Skeletal muscle satellite cell (primary cell): ENCODE measurements around the gene SLC16A5.
"Not testable (repeated sequence)": the region's sequence is repeated elsewhere in the genome, so short reads cannot be mapped to it uniquely, and the experiment has no call there.

Experiments
- H3K27me3 ChIP-seq: 2 replicates; pipeline ENCODE4 v1.7.0; 2013; ENCODE audit warnings: low read length; ENCODE audit not compliant: control insufficient read depth, insufficient read depth
- H3K36me3 ChIP-seq: 2 replicates; pipeline ENCODE4 v1.7.0; 2013; ENCODE audit warnings: mild to moderate bottlenecking, control low read depth, low read length; ENCODE audit not compliant: insufficient read depth
- H3K4me1 ChIP-seq: 2 replicates; pipeline ENCODE4 v1.7.0; 2013; ENCODE audit warnings: low read length; ENCODE audit not compliant: control insufficient read depth, insufficient read depth
- H3K4me2 ChIP-seq: 2 replicates; pipeline ENCODE4 v1.7.0; 2013; ENCODE audit warnings: mild to moderate bottlenecking, low read length
- H3K4me3 ChIP-seq: 2 replicates; pipeline ENCODE4 v1.7.0; 2013; ENCODE audit warnings: low read length
- H3K9ac ChIP-seq: 2 replicates; pipeline ENCODE4 v1.7.0; 2013; ENCODE audit warnings: mild to moderate bottlenecking, low read depth, low read length, moderate library complexity
- H3K9me3 ChIP-seq: replicated peaks from 2 replicates; pipeline ENCODE4 v1.7.0; 2013; ENCODE audit warnings: mild to moderate bottlenecking, control low read depth, low read length

SLC16A5 gene

GRCh38 chr17:75132018-75133000, 44.6 kb downstream of the SLC16A5 start:
- H3K9ac ChIP-seq, result peak overlapping the region; percentile 95
- H3K4me3 ChIP-seq, result peak overlapping the region; percentile 94
- H3K36me3 ChIP-seq, result peaks cover 29% of the 10 kb centered on the region
- peak overlapping the region; percentile 99 for H3K4me2 ChIP-seq
- H3K27me3 ChIP-seq, H3K9me3 ChIP-seq, H3K4me1 ChIP-seq: not testable (repeated sequence)

GRCh38 chr17:75133001-75133400, 45.2 kb downstream of the SLC16A5 start:
- H3K36me3 ChIP-seq, result peaks cover 29% of the 10 kb centered on the region
- H3K9me3 ChIP-seq, result no peaks in the 10 kb centered on the region
- H3K4me2 ChIP-seq, result no peak overlapping the region
- no peaks in the 10 kb centered on the region for H3K27me3 ChIP-seq
- H3K9ac ChIP-seq, result no peak overlapping the region
- no peak overlapping the region for H3K4me3 ChIP-seq
- H3K4me1 ChIP-seq, result peaks cover 5% of the 10 kb centered on the region

GRCh38 chr17:75133607-75134347, 46.0 kb downstream of the SLC16A5 start:
- not testable (repeated sequence) for H3K4me3 ChIP-seq, H3K4me1 ChIP-seq, H3K9ac ChIP-seq, H3K4me2 ChIP-seq, H3K9me3 ChIP-seq, H3K27me3 ChIP-seq
- H3K36me3 ChIP-seq, result peaks cover 35% of the 10 kb centered on the region

- H3K9ac ChIP-seq, result no peak overlapping the region
- H3K9me3 ChIP-seq, result no peaks in the 10 kb centered on the region
- no peak overlapping the region for H3K4me3 ChIP-seq
- no peak overlapping the region for H3K4me2 ChIP-seq
- peaks cover 1% of the 10 kb centered on the region for H3K4me1 ChIP-seq
- peaks cover 36% of the 10 kb centered on the region for H3K36me3 ChIP-seq
- no peaks in the 10 kb centered on the region for H3K27me3 ChIP-seq
Measured at GRCh38 chr17:75135452-75135851, 47.7 kb downstream of the SLC16A5 start.

GRCh38 chr17:75135946-75136345, 48.2 kb downstream of the SLC16A5 start:
- Histone ChIP-seq H3K4me1 (no peaks in the 10 kb centered on the region), H3K36me3 (peaks cover 40% of the 10 kb centered on the region)

GRCh38 chr17:75137762-75138161, 50.0 kb downstream of the SLC16A5 start:
- not testable (repeated sequence) for H3K4me2 ChIP-seq, H3K4me1 ChIP-seq, H3K4me3 ChIP-seq, H3K9ac ChIP-seq, H3K27me3 ChIP-seq, H3K9me3 ChIP-seq
- H3K36me3 ChIP-seq, result peaks cover 52% of the 10 kb centered on the region

More at GRCh38 chr17:75135946-75136345, 48.2 kb downstream of the SLC16A5 start:
- no peak overlapping the region for H3K9ac ChIP-seq
- H3K4me2 ChIP-seq, result no peak overlapping the region
- no peak overlapping the region for H3K4me3 ChIP-seq
- H3K27me3 ChIP-seq, result no peaks in the 10 kb centered on the region
- no peaks in the 10 kb centered on the region for H3K9me3 ChIP-seq

- Histone ChIP-seq H3K27me3 (no peaks in the 10 kb centered on the region), H3K4me3 (no peak overlapping the region), H3K4me1 (no peaks in the 10 kb centered on the region), H3K4me2 (no peak overlapping the region), H3K9me3 (no peaks in the 10 kb centered on the region), H3K9ac (no peak overlapping the region), H3K36me3 (peaks cover 54% of the 10 kb centered on the region)
Measured at GRCh38 chr17:75138519-75138918, 50.8 kb downstream of the SLC16A5 start.

- no peaks in the 10 kb centered on the region for H3K27me3 ChIP-seq
- no peaks in the 10 kb centered on the region for H3K4me1 ChIP-seq
- no peaks in the 10 kb centered on the region for H3K9me3 ChIP-seq
- peaks cover 78% of the 10 kb centered on the region for H3K36me3 ChIP-seq
- H3K4me3 ChIP-seq, result no peak overlapping the region
- no peak overlapping the region for H3K4me2 ChIP-seq
- no peak overlapping the region for H3K9ac ChIP-seq
Measured at GRCh38 chr17:75142236-75142971, 54.6 kb downstream of the SLC16A5 start.

GRCh38 chr17:75144816-75145512, 57.2 kb downstream of the SLC16A5 start:
- Histone ChIP-seq H3K4me1 (no peaks in the 10 kb centered on the region), H3K4me3 (no peak overlapping the region), H3K4me2 (no peak overlapping the region), H3K9ac (no peak overlapping the region), H3K27me3 (no peaks in the 10 kb centered on the region), H3K9me3 (no peaks in the 10 kb centered on the region), H3K36me3 (peaks cover 75% of the 10 kb centered on the region)

- no peaks in the 10 kb centered on the region for H3K9me3 ChIP-seq
- no peaks in the 10 kb centered on the region for H3K27me3 ChIP-seq
- H3K9ac ChIP-seq, result no peak overlapping the region
- H3K36me3 ChIP-seq, result peaks cover 62% of the 10 kb centered on the region
- no peak overlapping the region for H3K4me2 ChIP-seq
- no peaks in the 10 kb centered on the region for H3K4me1 ChIP-seq
- H3K4me3 ChIP-seq, result no peak overlapping the region
Measured at GRCh38 chr17:75146592-75146991, 58.8 kb downstream of the SLC16A5 start.
